Activated CD4-positive, alpha-beta T cell treated with anti-CD3 and anti-CD28 coated beads, Interleukin-2, amount 50 U/mL, for 16 hours (primary cell): ENCODE results near the gene DRG1.
"Not testable (repeated sequence)": the region's sequence is repeated elsewhere in the genome, so short reads cannot be mapped to it uniquely, and the experiment has no call there.

Source experiments
- DNase-seq: peaks from one replicate; pipeline ENCODE4 v3.0.0-alpha.2; 2020

Gene DRG1

DNA sequence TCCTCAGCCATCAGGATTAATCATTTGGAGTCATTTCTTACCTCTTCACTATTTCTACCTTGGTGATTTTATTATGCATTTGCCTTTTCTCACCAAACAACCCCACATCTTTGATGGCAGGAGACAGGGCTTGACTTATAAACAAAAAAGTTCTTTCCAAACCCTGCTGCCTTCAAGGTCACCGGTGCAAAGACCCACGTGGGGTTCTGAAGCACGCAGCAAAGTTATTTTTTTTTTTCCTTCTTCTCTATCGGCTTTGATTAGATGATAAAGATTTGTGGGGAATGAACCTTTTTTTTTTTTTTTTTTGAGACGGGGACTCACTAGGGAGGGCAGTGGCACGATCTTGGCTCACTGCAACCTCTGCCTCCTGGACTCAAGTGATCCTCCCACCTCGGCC is 44.1 kb downstream of the DRG1 start:
- no peak for DNase-seq

DNA sequence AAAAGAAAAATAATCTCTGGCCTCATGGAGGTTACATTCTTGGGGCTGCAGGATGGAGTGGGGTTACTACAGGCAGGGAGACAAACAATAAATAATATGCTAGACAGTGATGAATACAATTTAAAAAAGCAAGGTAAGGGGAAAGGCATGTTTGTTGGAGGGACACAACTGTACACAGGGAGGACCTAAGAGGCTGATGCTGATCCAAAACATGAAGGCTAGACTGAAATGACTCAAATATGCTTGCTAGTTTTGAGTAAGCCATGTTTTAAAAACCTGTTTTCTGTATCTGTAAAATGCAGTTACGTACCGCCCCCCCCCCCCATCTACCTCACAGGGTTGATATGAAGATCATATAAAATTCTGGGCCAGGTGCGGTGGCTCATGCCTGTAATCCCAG is 46.2 kb downstream of the DRG1 start:
- peak; percentile 56 for DNase-seq

DNA sequence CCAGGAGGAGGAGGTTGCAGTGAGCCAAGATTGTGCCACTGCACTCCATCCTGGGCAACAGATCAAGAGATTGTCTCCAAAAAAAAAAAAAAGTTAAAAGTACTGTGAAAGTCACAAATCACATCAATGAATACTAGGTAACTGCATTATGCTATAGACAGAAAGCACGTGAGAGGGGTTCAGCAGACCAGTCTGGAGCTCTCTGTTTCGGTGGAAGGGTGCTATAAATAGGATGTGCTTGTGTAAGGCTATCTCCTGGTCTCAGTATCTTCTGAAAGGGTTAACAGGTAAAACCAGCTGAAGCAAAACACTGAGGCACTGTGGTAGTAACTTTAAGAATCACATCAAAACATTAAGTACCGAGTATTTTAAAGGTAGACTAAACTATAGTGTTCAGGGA is 46.8 kb downstream of the DRG1 start:
- DNase-seq, result no peak

DNA sequence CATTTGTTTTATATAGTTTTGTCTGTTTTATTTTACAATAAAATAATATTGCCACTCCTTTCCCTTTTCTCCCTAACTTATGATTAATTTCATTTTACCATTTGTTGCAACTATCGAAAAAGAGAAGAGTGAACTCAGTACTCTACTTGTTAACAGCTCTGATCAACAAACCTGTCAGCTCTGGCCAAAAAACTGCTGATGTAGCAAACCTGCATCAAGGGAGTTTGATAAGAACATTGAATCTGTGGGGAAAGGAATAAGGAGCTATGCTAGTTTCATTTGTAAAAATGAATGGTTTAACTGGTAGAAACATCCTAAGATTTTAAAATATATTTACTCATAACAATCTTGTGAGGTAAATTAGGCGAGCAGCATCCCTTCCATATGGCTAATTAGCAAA is 47.4 kb downstream of the DRG1 start:
- no peak for DNase-seq

DNA sequence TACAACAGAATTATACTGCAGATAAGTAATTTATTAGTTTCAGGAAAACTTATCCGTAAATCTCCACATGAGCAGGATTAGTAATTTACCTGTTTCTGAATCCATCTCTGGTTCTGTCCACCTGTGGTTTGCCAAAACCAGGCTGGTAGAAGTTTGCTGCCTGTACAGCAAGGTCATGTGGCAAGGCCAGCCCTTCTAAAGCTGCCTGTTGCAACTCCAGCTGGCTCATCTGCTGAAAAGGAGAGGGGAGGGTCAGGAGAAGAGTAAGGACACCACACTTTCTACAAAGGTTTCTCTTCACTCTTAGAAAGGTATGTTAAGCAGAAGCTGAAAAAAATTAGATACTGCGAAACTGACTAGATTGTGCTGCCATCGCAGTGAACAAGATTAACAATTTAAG is 47.9 kb downstream of the DRG1 start:
- no peak for DNase-seq

DNA sequence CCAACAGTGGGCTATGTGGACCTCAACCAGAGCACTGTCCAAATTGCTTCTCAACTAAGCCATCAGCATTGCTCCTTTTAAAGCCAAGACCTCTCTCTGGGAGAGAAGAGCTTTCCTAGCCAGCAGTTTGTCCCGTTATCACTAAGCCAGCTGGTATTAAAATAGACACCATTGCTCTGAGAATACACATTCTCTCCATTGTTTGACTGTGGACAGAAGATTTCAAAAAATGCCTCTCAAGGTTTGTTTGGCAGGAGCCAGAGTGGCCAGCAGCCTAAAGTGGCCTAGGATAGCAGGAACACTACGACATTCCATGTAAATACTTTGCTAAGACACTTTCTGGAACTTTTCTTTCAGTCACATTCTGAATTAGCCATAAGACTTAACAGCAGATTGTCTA is 49.0 kb downstream of the DRG1 start:
- DNase-seq, result no peak

DNA sequence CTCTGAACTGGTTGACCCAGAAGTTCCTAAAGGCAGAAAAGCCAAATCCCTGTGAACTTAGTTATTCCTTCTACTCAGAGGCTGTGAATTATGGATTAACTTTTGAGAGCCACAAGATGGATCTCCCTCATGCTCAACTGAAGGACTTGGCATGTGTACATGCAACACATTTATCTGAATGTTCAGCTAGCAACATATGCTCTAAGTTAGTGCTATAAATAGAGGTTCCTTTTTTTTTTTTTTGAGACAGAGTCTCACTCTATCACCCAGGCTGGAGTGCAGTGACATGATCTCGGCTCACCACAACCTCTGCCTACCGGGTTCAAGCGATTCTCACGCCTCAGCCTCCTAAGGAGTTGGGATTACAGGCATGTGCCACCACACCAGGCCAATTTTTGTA is 50.1 kb downstream of the DRG1 start:
- no peak for DNase-seq

DNA sequence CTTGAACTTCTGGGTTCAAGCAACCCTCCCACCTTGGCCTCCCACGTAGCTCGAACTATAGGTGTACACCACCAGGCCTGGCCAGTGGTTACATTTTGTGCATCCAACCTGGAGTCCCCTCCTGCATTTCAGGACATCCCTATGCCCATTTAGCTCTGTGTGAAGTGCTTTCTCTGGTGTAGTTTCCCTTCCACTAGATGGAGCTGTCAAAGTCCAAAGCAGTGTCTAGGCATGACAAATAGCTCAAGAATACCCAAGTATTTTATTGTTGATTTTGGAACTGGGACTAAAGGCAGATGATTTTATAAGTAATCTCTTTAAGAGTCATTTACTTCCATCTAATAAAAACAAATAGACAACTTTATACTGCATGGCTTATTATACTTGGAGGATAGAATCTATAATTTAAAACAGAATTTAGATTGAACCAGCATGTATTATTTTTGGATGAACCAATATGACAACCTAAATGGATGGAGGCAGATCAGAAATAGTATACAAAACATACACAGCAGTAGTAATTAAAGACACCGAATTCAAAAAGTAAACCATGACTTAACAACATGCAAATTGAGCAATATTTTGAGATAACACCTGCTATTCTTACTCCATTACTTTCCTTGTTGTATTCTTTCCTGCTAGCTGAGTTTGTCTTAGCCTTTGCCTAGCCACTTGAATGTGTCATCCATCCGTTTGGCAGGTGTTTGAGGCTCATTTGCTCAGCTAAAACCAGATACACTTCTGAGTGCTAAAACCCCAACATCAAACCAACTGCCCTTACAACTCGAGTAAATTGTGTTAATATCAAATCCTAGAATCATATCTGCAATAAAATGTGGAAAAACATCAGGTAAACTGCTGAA is 52.5 kb downstream of the DRG1 start:
- DNase-seq, result peak; percentile 41

DNA sequence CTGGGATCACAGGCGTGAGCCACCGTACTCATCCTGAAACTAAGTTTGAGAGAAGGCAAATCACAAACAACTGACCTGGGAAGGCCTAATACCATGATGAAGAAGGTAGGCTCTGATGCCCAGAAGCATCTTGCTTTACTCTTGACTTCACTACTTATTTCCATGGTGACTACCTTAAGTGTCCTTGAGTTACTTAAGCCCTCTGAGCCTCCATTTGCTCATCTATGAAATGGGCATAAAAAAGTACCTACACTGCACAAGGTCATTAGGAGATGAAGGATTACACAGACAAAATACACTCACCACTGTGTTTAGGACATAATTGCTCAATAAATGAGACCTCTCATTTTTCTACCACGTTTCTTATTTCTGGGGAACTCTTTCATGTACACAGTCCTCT is 62.3 kb downstream of the DRG1 start:
- DNase-seq, result no peak

DNA sequence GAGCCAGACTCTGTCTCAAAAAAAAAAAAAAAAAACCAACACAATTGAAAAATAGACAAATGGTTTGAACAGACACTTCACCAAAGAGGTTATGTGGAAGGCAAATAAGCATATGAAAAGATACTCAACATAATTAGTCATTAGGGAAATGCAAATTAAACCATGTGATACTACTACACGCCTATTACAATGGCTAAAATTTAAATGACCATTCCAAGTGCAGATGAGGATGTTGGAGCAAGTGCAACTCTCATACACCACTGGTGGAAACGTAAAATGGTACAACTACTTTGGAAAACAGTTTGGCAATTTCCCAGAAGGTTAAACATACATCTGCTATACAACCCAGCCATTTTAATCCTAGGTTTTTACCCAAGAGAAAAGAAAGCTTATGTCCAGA is 65.9 kb downstream of the DRG1 start:
- DNase-seq, result no peak

DNA sequence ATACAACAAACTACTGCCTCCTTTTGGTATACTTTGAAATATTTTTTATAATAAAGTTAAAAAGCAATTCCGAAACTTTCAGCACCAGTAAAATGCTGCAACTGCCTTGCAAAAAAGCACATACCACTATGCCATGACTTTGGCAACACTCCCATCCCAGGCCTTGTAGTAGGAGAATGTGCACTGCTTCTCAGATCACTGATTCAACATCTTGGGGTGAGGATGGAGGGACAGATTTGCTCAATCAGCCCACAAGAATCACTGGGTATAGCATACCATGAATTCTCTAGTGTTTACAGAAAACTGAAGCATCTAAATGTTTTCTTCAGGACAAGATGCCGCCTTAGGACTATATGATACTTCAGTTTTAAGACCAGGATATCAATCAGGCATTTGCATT is 75.3 kb downstream of the DRG1 start:
- DNase-seq, result no peak

DNA sequence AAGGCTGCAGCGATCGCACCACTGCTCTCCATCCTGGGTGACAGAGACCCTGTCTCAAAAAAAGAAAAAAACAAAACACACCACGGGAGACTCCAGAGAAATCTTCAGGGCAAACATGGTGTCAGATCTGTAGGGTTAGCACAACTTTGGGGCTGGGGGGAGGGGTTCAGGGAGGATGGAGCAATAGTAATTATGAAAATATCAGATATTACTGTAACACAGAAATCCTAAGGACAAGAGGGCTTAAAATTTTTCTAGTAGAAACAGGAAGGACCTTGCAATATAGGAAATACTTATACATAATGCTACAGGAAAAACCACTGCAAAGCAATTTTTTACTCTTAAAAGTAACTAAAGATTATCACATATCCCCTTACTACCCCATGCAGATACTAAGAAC is 76.4 kb downstream of the DRG1 start:
- DNase-seq, result peak; percentile 51

DNA sequence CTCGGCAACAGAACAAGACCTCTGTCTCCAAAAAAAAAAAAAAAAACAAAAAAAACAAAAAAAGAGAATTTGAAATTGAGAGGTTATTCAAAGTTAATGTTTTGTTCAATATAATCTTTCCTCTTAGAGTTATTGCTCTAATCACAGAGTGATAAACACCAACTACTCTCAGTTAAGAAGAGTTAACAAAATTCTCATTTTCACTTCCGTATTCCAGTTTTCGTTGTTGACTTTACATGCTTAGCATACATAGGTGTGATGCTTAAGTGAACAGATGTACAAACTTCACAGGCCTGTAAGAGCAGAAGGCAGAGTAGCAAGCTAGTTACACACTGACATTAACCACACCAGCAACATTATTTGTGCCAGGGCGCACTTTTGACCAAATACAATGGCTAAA is 77.9 kb downstream of the DRG1 start:
- DNase-seq, result no peak

DNA sequence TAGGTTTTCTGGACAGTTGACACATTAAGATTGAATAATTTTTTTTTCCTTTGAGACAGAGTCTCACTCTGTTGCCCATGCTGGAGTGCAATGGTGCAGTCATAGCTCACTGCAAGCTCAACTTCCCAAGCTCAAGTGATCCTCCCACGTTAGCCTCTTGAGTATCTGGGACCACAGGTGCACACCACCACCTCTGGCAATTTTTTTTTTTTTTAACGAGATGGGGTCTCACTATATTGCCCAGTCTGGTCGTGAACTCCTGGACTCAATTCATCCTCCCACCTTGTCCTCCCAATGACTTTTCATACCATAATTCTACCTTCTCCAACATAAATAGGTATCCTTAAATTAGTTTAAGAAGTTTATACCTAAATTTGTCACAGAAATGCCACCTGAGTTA is 81.7 kb downstream of the DRG1 start:
- no peak for DNase-seq

DNA sequence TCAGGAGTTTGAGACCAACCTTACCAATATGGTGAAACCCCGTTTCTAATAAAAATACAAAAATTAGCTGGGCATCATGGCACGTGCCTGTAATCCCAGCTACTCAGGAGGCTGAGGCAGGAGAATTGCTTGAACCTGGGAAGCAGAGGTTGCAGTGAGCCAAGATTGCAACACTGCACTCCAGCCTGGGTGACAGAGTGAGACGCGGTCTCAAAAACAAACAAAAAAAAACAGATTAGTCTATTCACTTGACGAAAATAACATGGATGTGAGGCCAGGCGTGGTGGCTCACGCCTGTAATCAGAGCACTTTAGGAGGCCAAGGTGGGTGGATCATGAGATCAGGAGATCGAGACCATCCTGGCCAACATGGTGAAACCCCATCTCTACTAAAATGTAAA is 83.1 kb downstream of the DRG1 start:
- DNase-seq, result not testable (repeated sequence)
